SK-N-SH (cell line): ENCODE results near the gene SLC2A9. TPM values are rescaled to one million over a fixed set of nuclear protein-coding genes. Genes with fewer than 3 reads are reported as not detected.

Experiments
- CTCF ChIA-PET: fragments of 300-600, 350-600 bp; formaldehyde crosslinking; extraction: SDS; loops from one replicate; lab custom pipeline; 2021; lab: Yijun Ruan, JAX
- POLR2A ChIA-PET: fragments of 350-600 bp; sonication (Branson Sonifier 250); formaldehyde crosslinking; extraction: SDS; loops from one replicate; lab custom pipeline; 2020; ENCODE audit warnings: antibody characterized with exemption, inconsistent platforms; lab: Yijun Ruan, JAX
- DNase-seq: peaks from one replicate; pipeline ENCODE4 v3.0.0; 2012
- H2AFZ ChIP-seq: fragments of 200-600 bp; sonication (generic); 2 replicates; pipeline ENCODE4 v1.8.1; 2016; ENCODE audit warnings: antibody characterized with exemption, mild to moderate bottlenecking, low read depth
- H3F3A ChIP-seq: fragments of 200-600 bp; sonication (generic); replicated peaks from 2 replicates; pipeline ENCODE3; 2016; ENCODE audit warnings: antibody characterized with exemption, mild to moderate bottlenecking; ENCODE audit not compliant: insufficient read depth
- H3K27ac ChIP-seq, 2 experiments: fragments of 200-500 bp in 1 of 2; fragments of 200-600 bp in 1 of 2; sonication (Bioruptor generic) in 1 of 2; sonication (generic), shearing (Covaris generic) in 1 of 2; 2 replicates each; pipeline versions ENCODE4 v1.5.1 to v1.6.1; 2014 to 2016; ENCODE audit warnings: low read depth in 2 of 2, inconsistent platforms in 1 of 2, low read length in 1 of 2, mild to moderate bottlenecking in 1 of 2, mixed read lengths in 1 of 2
- H3K27me3 ChIP-seq: fragments of 200-600 bp; sonication (generic), shearing (Covaris generic); 2 replicates; pipeline ENCODE4 v1.6.1; 2016; ENCODE audit warnings: mixed run types; ENCODE audit not compliant: insufficient read depth
- H3K36me3 ChIP-seq, 2 experiments: fragments of 200-500 bp in 1 of 2; fragments of 200-600 bp in 1 of 2; sonication (Bioruptor generic) in 1 of 2; sonication (generic) in 1 of 2; replicated peaks in 1 of 2; 2 replicates each; pipeline versions ENCODE3 to v1.5.1; 2014 to 2016; ENCODE audit warnings: low read length in 1 of 2, mild to moderate bottlenecking in 1 of 2; ENCODE audit not compliant: insufficient read depth in 2 of 2, control insufficient read depth in 1 of 2
- H3K4me1 ChIP-seq, 2 experiments: fragments of 200-500 bp in 1 of 2; fragments of 200-600 bp in 1 of 2; sonication (Bioruptor generic) in 1 of 2; sonication (generic), shearing (Covaris generic) in 1 of 2; 2 replicates each; pipeline versions ENCODE4 v1.5.1 to v1.6.1; 2014 to 2016; ENCODE audit warnings: low read depth in 1 of 2, low read length in 1 of 2, mixed run types in 1 of 2; ENCODE audit not compliant: insufficient read depth in 2 of 2, control insufficient read depth in 1 of 2
- H3K4me2 ChIP-seq: fragments of 200-600 bp; sonication (generic), shearing (Covaris generic); 2 replicates; pipeline ENCODE4 v1.6.1; 2017; ENCODE audit warnings: mixed run types
- H3K4me3 ChIP-seq, 2 experiments: fragments of 200-500 bp in 1 of 2; fragments of 200-600 bp in 1 of 2; sonication (Bioruptor generic) in 1 of 2; sonication (generic), shearing (Covaris generic) in 1 of 2; 2 replicates each; pipeline versions ENCODE4 v1.5.1 to v1.8.1; 2014 to 2016; ENCODE audit warnings: low read depth in 2 of 2, inconsistent platforms in 1 of 2, low read length in 1 of 2, mild to moderate bottlenecking in 1 of 2, mixed read lengths in 1 of 2, moderate library complexity in 1 of 2
- H3K79me2 ChIP-seq: fragments of 200-600 bp; sonication (generic); 2 replicates; pipeline ENCODE4 v1.8.1; 2017; ENCODE audit warnings: mild to moderate bottlenecking; ENCODE audit not compliant: insufficient read depth
- H3K9ac ChIP-seq: fragments of 200-600 bp; sonication (generic); 2 replicates; pipeline ENCODE4 v1.6.1; 2017; ENCODE audit warnings: mixed run types
- H3K9me2 ChIP-seq: fragments of 200-600 bp; sonication (generic); 2 replicates; pipeline ENCODE4 v1.6.1; 2017; ENCODE audit warnings: mixed run types
- H3K9me3 ChIP-seq: fragments of 200-600 bp; sonication (generic); 2 replicates; pipeline ENCODE4 v1.6.1; 2017; ENCODE audit warnings: mixed run types, mild to moderate bottlenecking, moderate library complexity
- H4K20me1 ChIP-seq: fragments of 200-600 bp; sonication (generic); 2 replicates; pipeline ENCODE4 v1.6.1; 2017; ENCODE audit warnings: mild to moderate bottlenecking, mixed run types; ENCODE audit not compliant: insufficient read depth
- CHD2 ChIP-seq: fragments of 150-350 bp; IDR thresholded peaks from 2 replicates; pipeline ENCODE4 v1.6.1; 2018; ENCODE audit warnings: low read length; ENCODE audit not compliant: partially characterized antibody
- FOXJ3 ChIP-seq: sonication (generic); formaldehyde crosslinking; IDR thresholded peaks from 2 replicates; pipeline ENCODE4 v1.5.1; 2020; ENCODE audit warnings: mild to moderate bottlenecking, missing genetic modification reagents
- JUND ChIP-seq: IDR thresholded peaks from 2 replicates; pipeline ENCODE4 v1.4.0; 2012
- MEF2A ChIP-seq: IDR thresholded peaks from 2 replicates; pipeline ENCODE4 v1.4.0; 2012; ENCODE audit warnings: low read depth, borderline replicate concordance
- MXI1 ChIP-seq: IDR thresholded peaks from 2 replicates; pipeline ENCODE4 v1.6.1; 2012; ENCODE audit warnings: mild to moderate bottlenecking, low read depth, low read length, improper control_type of control experiment
- NFIC ChIP-seq: IDR thresholded peaks from 2 replicates; pipeline ENCODE4 v1.4.0; 2012; ENCODE audit warnings: borderline replicate concordance
- POLR2AphosphoS5 ChIP-seq: IDR thresholded peaks from 2 replicates; pipeline ENCODE4 v1.6.1; 2012; ENCODE audit warnings: low read depth, low read length
- RCOR1 ChIP-seq: fragments of 150-350 bp; IDR thresholded peaks from 2 replicates; pipeline ENCODE4 v1.6.1; 2017; ENCODE audit warnings: antibody characterized with exemption, low read length
- SIN3A ChIP-seq: IDR thresholded peaks from 2 replicates; pipeline ENCODE4 v1.6.1; 2012; ENCODE audit warnings: low read depth, mild to moderate bottlenecking, low read length, moderate library complexity, borderline replicate concordance
- SMC3 ChIP-seq: IDR thresholded peaks from 2 replicates; pipeline ENCODE4 v1.6.1; 2012; ENCODE audit warnings: low read depth, low read length, improper control_type of control experiment
- YY1 ChIP-seq: IDR thresholded peaks from 2 replicates; pipeline ENCODE4 v1.4.0; 2012; ENCODE audit warnings: low read depth, mild to moderate bottlenecking
- WGBS: methylation state at CpG from one replicate; pipeline ENCODE4 v1.1.6; 2017; ENCODE audit warnings: low lambda C conversion rate; 5-methylcytosine and 5-hydroxymethylcytosine counted together
- polyA plus RNA-seq, 3 experiments: library from polyadenylated mRNA; depleted of rRNA; stranded (reverse); fragments of >200 nt; gene quantifications; 2 replicates each; pipeline ENCODE4 v1.2.3, GENCODE V29; 2012
- TF ChIP-seq, protein P1 (sequence below): IDR thresholded peaks from 2 replicates; pipeline ENCODE4 v1.6.1; 2012; ENCODE audit warnings: mild to moderate bottlenecking, low read depth, low read length, moderate library complexity

The SLC2A9 gene
- polyA plus RNA-seq, 1 of the 3 experiments (the other 2 are of a cell fraction) = not detected

DNA sequence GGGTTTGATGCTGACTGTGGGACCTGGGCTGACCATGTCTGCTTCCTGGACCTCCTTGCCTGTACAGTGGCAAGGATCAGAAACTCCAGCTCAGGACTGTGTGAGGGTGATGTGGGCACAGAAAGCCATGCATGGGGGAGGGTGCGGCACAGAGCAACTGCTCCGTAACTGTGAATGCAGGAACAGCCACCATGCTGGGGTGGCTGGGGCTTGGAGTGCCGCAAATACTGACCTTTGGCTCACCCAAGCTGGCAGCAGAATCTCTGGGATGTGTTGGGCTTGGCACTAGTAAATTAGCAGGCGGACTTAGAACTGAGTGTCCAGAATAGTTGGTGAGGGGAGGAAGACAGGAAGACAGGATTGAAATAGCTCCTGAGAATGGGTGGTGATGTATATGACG is 187.9 kb downstream of the SLC2A9 start:
- Histone ChIP-seq H3K79me2 (no peaks in the 10 kb centered on the region), H3K4me2 (no peak overlapping the region), H3K27ac (no peak overlapping the region), H3F3A (no peaks in the 10 kb centered on the region), H4K20me1 (no peaks in the 10 kb centered on the region), H2AFZ (no peak overlapping the region), H3K27me3 (no peaks in the 10 kb centered on the region), H3K9me2 (no peaks in the 10 kb centered on the region), H3K9me3 (no peaks in the 10 kb centered on the region), H3K9ac (no peak overlapping the region), H3K4me1 (no peaks in the 10 kb centered on the region; a peak in 1 of 4 replicates), H3K4me3 (no peak overlapping the region), H3K36me3 (no peaks in the 10 kb centered on the region)
- CTCF ChIA-PET = interaction anchor here (1.4 kb wide), 1 partner anchor 181 kb away, joined by 5 read pairs; no protein-coding TSS in a partner anchor
- WGBS = 4% methylated on average over 3 of the region's 5 CpGs
- POLR2A ChIA-PET = no interaction called here
- no peak for DNase-seq
- no peak for TF ChIP-seq CHD2
- TF ChIP-seq MEF2A = no peak
- TF ChIP-seq RCOR1 = no peak
- TF ChIP-seq POLR2AphosphoS5 = no peak
- TF ChIP-seq NFIC = no peak

DNA sequence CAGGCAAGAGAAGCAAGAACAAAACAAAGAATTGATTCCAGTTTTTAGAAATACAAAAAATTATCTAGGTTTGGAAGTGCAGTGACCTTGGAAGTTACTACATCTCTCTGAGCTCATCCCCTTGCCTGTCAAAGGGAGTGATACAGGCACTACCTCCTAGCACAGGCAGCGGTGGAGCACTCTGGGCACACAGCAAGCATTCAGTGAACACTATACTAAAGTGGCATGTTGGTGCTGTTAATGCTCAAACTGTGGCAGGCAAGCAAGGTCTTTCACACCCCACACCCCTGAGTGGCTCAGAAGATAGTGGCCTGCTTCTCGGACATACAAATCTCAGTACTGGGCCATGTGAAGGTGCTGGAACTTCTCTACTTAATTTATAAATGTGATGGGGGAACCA is 188.7 kb downstream of the SLC2A9 start:
- Histone ChIP-seq H3K27ac (no peak overlapping the region), H3K79me2 (no peaks in the 10 kb centered on the region), H3K9me2 (no peaks in the 10 kb centered on the region), H3K9ac (no peak overlapping the region), H3F3A (no peaks in the 10 kb centered on the region), H3K9me3 (no peaks in the 10 kb centered on the region), H3K27me3 (no peaks in the 10 kb centered on the region), H3K4me2 (no peak overlapping the region), H3K36me3 (no peaks in the 10 kb centered on the region), H3K4me1 (no peaks in the 10 kb centered on the region; a peak in 1 of 4 replicates), H4K20me1 (no peaks in the 10 kb centered on the region), H2AFZ (no peak overlapping the region), H3K4me3 (no peak overlapping the region)
- TF ChIP-seq SIN3A (no peak), NFIC (no peak), POLR2AphosphoS5 (no peak), JUND (no peak)
- POLR2A ChIA-PET = no interaction called here
- DNase-seq = no peak
- WGBS = 25% methylated on average over 1 of the region's 2 CpGs
- CTCF ChIA-PET = interaction anchor here (1.4 kb wide), 1 partner anchor 182 kb away, joined by 5 read pairs; no protein-coding TSS in a partner anchor

DNA sequence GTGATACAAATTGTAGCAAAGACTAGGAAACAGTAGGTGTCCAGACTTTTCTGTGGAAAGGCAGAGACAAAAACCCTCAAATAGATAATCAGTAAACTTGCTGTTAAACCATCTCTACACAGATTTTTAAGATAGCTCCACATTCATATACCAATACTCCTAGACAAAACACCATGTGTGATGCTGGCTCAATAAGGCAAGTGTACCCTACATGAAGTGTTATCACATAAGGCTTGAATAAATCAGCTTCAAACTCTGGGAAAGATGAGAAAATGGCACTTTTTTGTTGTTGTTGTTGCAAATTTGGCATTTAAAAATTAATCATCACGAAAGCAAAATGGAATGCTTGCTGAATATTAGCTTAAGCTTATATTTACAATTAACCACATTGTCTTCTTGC is 194.7 kb downstream of the SLC2A9 start:
- H4K20me1 ChIP-seq = no peaks in the 10 kb centered on the region
- H3K79me2 ChIP-seq = no peaks in the 10 kb centered on the region
- H3K27ac ChIP-seq = no peak overlapping the region
- DNase-seq = no peak
- no peak overlapping the region for H2AFZ ChIP-seq
- H3F3A ChIP-seq = no peaks in the 10 kb centered on the region
- H3K9me2 ChIP-seq = no peaks in the 10 kb centered on the region
- no peak for TF ChIP-seq YY1
- TF ChIP-seq FOXJ3 (CRISPR knock-in tag) = no peak
- no peak for TF ChIP-seq MEF2A
- TF ChIP-seq, protein P1, sequence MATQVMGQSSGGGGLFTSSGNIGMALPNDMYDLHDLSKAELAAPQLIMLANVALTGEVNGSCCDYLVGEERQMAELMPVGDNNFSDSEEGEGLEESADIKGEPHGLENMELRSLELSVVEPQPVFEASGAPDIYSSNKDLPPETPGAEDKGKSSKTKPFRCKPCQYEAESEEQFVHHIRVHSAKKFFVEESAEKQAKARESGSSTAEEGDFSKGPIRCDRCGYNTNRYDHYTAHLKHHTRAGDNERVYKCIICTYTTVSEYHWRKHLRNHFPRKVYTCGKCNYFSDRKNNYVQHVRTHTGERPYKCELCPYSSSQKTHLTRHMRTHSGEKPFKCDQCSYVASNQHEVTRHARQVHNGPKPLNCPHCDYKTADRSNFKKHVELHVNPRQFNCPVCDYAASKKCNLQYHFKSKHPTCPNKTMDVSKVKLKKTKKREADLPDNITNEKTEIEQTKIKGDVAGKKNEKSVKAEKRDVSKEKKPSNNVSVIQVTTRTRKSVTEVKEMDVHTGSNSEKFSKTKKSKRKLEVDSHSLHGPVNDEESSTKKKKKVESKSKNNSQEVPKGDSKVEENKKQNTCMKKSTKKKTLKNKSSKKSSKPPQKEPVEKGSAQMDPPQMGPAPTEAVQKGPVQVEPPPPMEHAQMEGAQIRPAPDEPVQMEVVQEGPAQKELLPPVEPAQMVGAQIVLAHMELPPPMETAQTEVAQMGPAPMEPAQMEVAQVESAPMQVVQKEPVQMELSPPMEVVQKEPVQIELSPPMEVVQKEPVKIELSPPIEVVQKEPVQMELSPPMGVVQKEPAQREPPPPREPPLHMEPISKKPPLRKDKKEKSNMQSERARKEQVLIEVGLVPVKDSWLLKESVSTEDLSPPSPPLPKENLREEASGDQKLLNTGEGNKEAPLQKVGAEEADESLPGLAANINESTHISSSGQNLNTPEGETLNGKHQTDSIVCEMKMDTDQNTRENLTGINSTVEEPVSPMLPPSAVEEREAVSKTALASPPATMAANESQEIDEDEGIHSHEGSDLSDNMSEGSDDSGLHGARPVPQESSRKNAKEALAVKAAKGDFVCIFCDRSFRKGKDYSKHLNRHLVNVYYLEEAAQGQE = no peak
- no peak for TF ChIP-seq MXI1
- no peak for TF ChIP-seq CHD2
- TF ChIP-seq SMC3 = no peak
- H3K9me3 ChIP-seq = no peaks in the 10 kb centered on the region
- POLR2A ChIA-PET = no interaction called here
- H3K9ac ChIP-seq = no peak overlapping the region
- no peaks in the 10 kb centered on the region for H3K36me3 ChIP-seq
- CTCF ChIA-PET = no interaction called here
- H3K4me1 ChIP-seq = no peaks in the 10 kb centered on the region
- H3K27me3 ChIP-seq = no peaks in the 10 kb centered on the region
- H3K4me2 ChIP-seq = no peak overlapping the region
- no peak overlapping the region for H3K4me3 ChIP-seq
- WGBS = 16% methylated on average over 1 of the region's 1 CpG
